Ovary (tissue), 9 donors: Measurements from ENCODE around the gene VDAC2. TPM values are rescaled to one million over a fixed set of nuclear protein-coding genes. Genes with fewer than 3 reads are reported as not detected.

Experiments
- DNase-seq, 5 donors: peaks; one replicate each; pipeline ENCODE4 v3.0.0-alpha.2; 2019 to 2020
- H3K27ac ChIP-seq, 2 donors: fragments of 200-600 bp; one replicate each; pipeline versions ENCODE4 v1.5.1 to v1.8.0; 2019 to 2022
- H3K27me3 ChIP-seq: fragments of 200-600 bp; one replicate; pipeline ENCODE4 v1.8.0; 2022
- H3K36me3 ChIP-seq: fragments of 200-600 bp; sonication (generic); one replicate; pipeline ENCODE4 v1.5.1; 2019
- H3K4me1 ChIP-seq: one replicate; pipeline ENCODE4 v1.8.1; 2013; ENCODE audit warnings: mild to moderate bottlenecking, moderate library complexity; ENCODE audit not compliant: insufficient read depth
- H3K4me3 ChIP-seq: fragments of 200-600 bp; sonication (generic); one replicate; pipeline ENCODE4 v1.5.1; 2017
- H3K9me3 ChIP-seq, 2 donors: fragments of 200-600 bp in 1 of 2; sonication (generic) in 1 of 2; one replicate each; pipeline versions ENCODE4 v1.5.1 to v1.8.1; 2013 to 2019; ENCODE audit warnings: mild to moderate bottlenecking in 1 of 2, moderate library complexity in 1 of 2
- CTCF ChIP-seq, 3 donors: fragments of 450-650 bp in 2 of 3; fragments of 200-600 bp in 1 of 3; IDR thresholded peaks; one replicate each; pipeline versions ENCODE4 v1.5.1 to v1.8.0; 2016 to 2022; ENCODE audit warnings: antibody characterized with exemption in 3 of 3, mild to moderate bottlenecking in 1 of 3
- EP300 ChIP-seq: sonication (generic); formaldehyde crosslinking; IDR thresholded peaks from one replicate; pipeline ENCODE4 v1.6.1; 2017; ENCODE audit warnings: antibody characterized with exemption
- POLR2A ChIP-seq: fragments of 450-650 bp; IDR thresholded peaks from one replicate; pipeline ENCODE4 v1.6.1; 2017; ENCODE audit warnings: antibody characterized with exemption, mild to moderate bottlenecking, moderate library complexity
- WGBS, 3 donors: extraction: QIAGEN DNeasy Blood & Tissue Kit in 1 of 3; methylation state at CpG; one replicate each; pipeline versions ENCODE4 v1.1.5 to v1.1.7; 2013 to 2017; 5-methylcytosine and 5-hydroxymethylcytosine counted together
- intact Hi-C, 4 donors: fragments of 100-400 bp; cut with DNase I; formaldehyde crosslinking; loops; one replicate each; pipeline versions ENCODE4 v1.11.0 to v1.15.1; 2022 to 2023
- polyA plus RNA-seq, 2 donors: library from polyadenylated mRNA; stranded (reverse); fragments of 200-250 nt in 1 of 2; fragments of 350-450 nt in 1 of 2; fragmentation: Illumina TruSeq in 1 of 2; extraction: RNeasy Lipid Tissue Mini Kit (QIAGEN cat#74804) in 1 of 2; gene quantifications; one replicate each; pipeline ENCODE4 v1.2.3, GENCODE V29; 2013 to 2014
- total RNA-seq, 7 donors: library from RNA; depleted of rRNA in 2 of 7; stranded (reverse); fragments of >200 nt in 2 of 7; fragmentation: NEBNext Ultra II Directional in 3 of 7; extraction: Animal tissue kit (Norgen Biotek cat#: 25700) in 3 of 7; gene quantifications; one replicate each; pipeline versions ENCODE4 v1.1.0 to v1.2.4, GENCODE V29; 2016 to 2023
- donor health status: DM: no; HTN: no; CAD: no; lungs with moderate emphysema.
- donor health status: DM: no; HTN: no; CAD: no.
- donor health status: Bipolar disorder and iron deficiency.
- donor health status: DM: yes; HTN: yes; CAD: no.
- donor health status: DM: no; HTN: no; CAD: no.
- donor health status: DM: yes; HTN: yes; CAD: no.

VDAC2 gene
- total and polyA plus RNA-seq, 9 donors, result 106 to 252 (median 141) TPM

GRCh38 chr10:75253281-75254220 lies 43.0 kb downstream of the VDAC2 start:
- no peaks in the 10 kb centered on the region for H3K4me1 ChIP-seq
- no peak for TF ChIP-seq EP300
- TF ChIP-seq CTCF (IDR thresholded peaks at IDR 0.05), result no peak
- no peak for TF ChIP-seq POLR2A
- WGBS, 3 donors, result 98 to 100% (median 98%) methylated on average over 1 of the region's 1 CpG
- H3K9me3 ChIP-seq, result no peaks in the 10 kb centered on the region
- H3K27me3 ChIP-seq, result no peaks in the 10 kb centered on the region
- intact Hi-C loops, result loop anchor here in 1 of 4 donors (2.0 kb wide), 1 partner anchor 55 kb away; no protein-coding TSS in a partner anchor
- no peak for DNase-seq
- H3K4me3 ChIP-seq, result no peak overlapping the region
- no peak overlapping the region for H3K27ac ChIP-seq
- no peaks in the 10 kb centered on the region for H3K36me3 ChIP-seq

- no peaks in the 10 kb centered on the region for H3K36me3 ChIP-seq
- WGBS, 3 donors, result 92 to 100% (median 97%) methylated on average over 2 of the region's 2 CpGs
- no peak for DNase-seq
- H3K27me3 ChIP-seq, result no peaks in the 10 kb centered on the region
- intact Hi-C loops, result loop anchor here in 1 of 4 donors (2.0 kb wide), 1 partner anchor 54 kb away; no protein-coding TSS in a partner anchor
- TF ChIP-seq CTCF (IDR thresholded peaks at IDR 0.05) (no peak), POLR2A (no peak), EP300 (no peak)
- H3K9me3 ChIP-seq, result no peaks in the 10 kb centered on the region
- H3K27ac ChIP-seq, result no peak overlapping the region
- H3K4me1 ChIP-seq, result no peaks in the 10 kb centered on the region
- H3K4me3 ChIP-seq, result no peak overlapping the region
Observed at GRCh38 chr10:75254739-75255138, 44.1 kb downstream of the VDAC2 start.

- Histone ChIP-seq H3K27me3 (no peaks in the 10 kb centered on the region), H3K9me3 (no peaks in the 10 kb centered on the region), H3K4me1 (peaks cover 4% of the 10 kb centered on the region), H3K36me3 (no peaks in the 10 kb centered on the region), H3K27ac (no peak overlapping the region), H3K4me3 (no peak overlapping the region)
- no peak for DNase-seq
- WGBS, 3 donors, result 59 to 67% (median 61%) methylated on average over 3 of the region's 3 CpGs
- TF ChIP-seq POLR2A (no peak), CTCF (IDR thresholded peaks at IDR 0.05) (no peak), EP300 (no peak)
- intact Hi-C loops, result no loop called here
Observed at GRCh38 chr10:75260990-75261389, 50.4 kb downstream of the VDAC2 start.

- no peak overlapping the region for H3K27ac ChIP-seq
Observed at GRCh38 chr10:75261813-75262705, 51.5 kb downstream of the VDAC2 start.

More at GRCh38 chr10:75261813-75262705, 51.5 kb downstream of the VDAC2 start:
- TF ChIP-seq POLR2A, result no peak
- no peak for TF ChIP-seq EP300
- no peak for TF ChIP-seq CTCF (IDR thresholded peaks at IDR 0.05)
- intact Hi-C loops, result no loop called here
- no peak for DNase-seq
- Histone ChIP-seq H3K27me3 (no peaks in the 10 kb centered on the region), H3K4me1 (peaks cover 4% of the 10 kb centered on the region), H3K9me3 (no peaks in the 10 kb centered on the region), H3K4me3 (no peak overlapping the region), H3K36me3 (no peaks in the 10 kb centered on the region)
- 21 to 33% (median 24%) methylated on average over 24 to 25 of the region's 25 CpGs for WGBS, 3 donors
